ENCODE data around the gene SHISA8. TPM values are rescaled to one million over a fixed set of nuclear protein-coding genes. Genes with fewer than 3 reads are reported as not detected.

The SHISA8 gene
- total RNA-seq, 4 donors from 2014 or later, result not detected

- Histone ChIP-seq H3K27ac (no peak overlapping the region), H3K36me3 (peaks cover 0 to 81% of the 10 kb centered on the region in 2 donors), H3K4me3 (no peak overlapping the region), H3K4me1 (peaks cover 0 to 12% (median 0%) of the 10 kb centered on the region in 3 donors), H3K9me3 (no peaks in the 10 kb centered on the region), H3K27me3 (peaks cover 12% of the 10 kb centered on the region)
- no peak for ATAC-seq
- WGBS, 2 donors (ENCODE audit: low coverage in 1 of 2), result 80 to 82% methylated on average over 5 of the region's 24 CpGs
- TF ChIP-seq POLR2A (IDR thresholded peaks at IDR 0.05) (no peak), POLR2AphosphoS5 (IDR thresholded peaks at IDR 0.05) (no peak), EP300 (IDR thresholded peaks at IDR 0.05) (no peak), CTCF (IDR thresholded peaks at IDR 0.05) (no peak)
Observed at GRCh38 chr22:41904450-41905410, 10.1 kb downstream of the SHISA8 start.

- ATAC-seq, result no peak
- no peak for TF ChIP-seq POLR2AphosphoS5 (IDR thresholded peaks at IDR 0.05)
- no peak for TF ChIP-seq EP300 (IDR thresholded peaks at IDR 0.05)
- no peak for TF ChIP-seq CTCF (IDR thresholded peaks at IDR 0.05)
- no peak for TF ChIP-seq POLR2A (IDR thresholded peaks at IDR 0.05)
- H3K9me3 ChIP-seq, result no peaks in the 10 kb centered on the region
- peaks cover 0 to 99% of the 10 kb centered on the region in 2 donors for H3K36me3 ChIP-seq
- H3K4me3 ChIP-seq, result no peak overlapping the region
- 70% methylated on average over 2 of the region's 15 CpGs; no CpG with 5 or more reads in 1 of the 2 donors for WGBS, 2 donors (ENCODE audit: low coverage in 1 of 2)
- H3K27me3 ChIP-seq, result no peaks in the 10 kb centered on the region
- no peaks in the 10 kb centered on the region for H3K4me1 ChIP-seq
- no peak overlapping the region for H3K27ac ChIP-seq
Observed at GRCh38 chr22:41902932-41903421, 11.9 kb downstream of the SHISA8 start.

- H3K27ac ChIP-seq, result no peak overlapping the region
- H3K36me3 ChIP-seq, result peaks cover 0 to 100% of the 10 kb centered on the region in 2 donors
- ATAC-seq, result no peak
- no peaks in the 10 kb centered on the region for H3K27me3 ChIP-seq
- H3K4me3 ChIP-seq, result no peak overlapping the region
- no peak for TF ChIP-seq POLR2A (IDR thresholded peaks at IDR 0.05)
- no peaks in the 10 kb centered on the region for H3K4me1 ChIP-seq
- WGBS, 2 donors (ENCODE audit: low coverage in 1 of 2), result no CpG with 5 or more reads among the region's 7 CpGs
- H3K9me3 ChIP-seq, result no peaks in the 10 kb centered on the region
Observed at GRCh38 chr22:41902016-41902415, 12.9 kb downstream of the SHISA8 start.

GRCh38 chr22:41900652-41901312, 14.1 kb downstream of the SHISA8 start:
- H3K4me1 ChIP-seq, result no peaks in the 10 kb centered on the region
- H3K27me3 ChIP-seq, result no peaks in the 10 kb centered on the region
- no peak overlapping the region for H3K27ac ChIP-seq
- no peak for ATAC-seq
- no peaks in the 10 kb centered on the region for H3K9me3 ChIP-seq
- H3K4me3 ChIP-seq, result no peak overlapping the region
- TF ChIP-seq CTCF (IDR thresholded peaks at IDR 0.05) (no peak), POLR2A (IDR thresholded peaks at IDR 0.05) (no peak), EP300 (IDR thresholded peaks at IDR 0.05) (no peak), POLR2AphosphoS5 (IDR thresholded peaks at IDR 0.05) (no peak)
- peaks cover 0 to 100% of the 10 kb centered on the region in 2 donors for H3K36me3 ChIP-seq
- 100% methylated on average over 2 of the region's 8 CpGs; no CpG with 5 or more reads in 1 of the 2 donors for WGBS, 2 donors (ENCODE audit: low coverage in 1 of 2)

GRCh38 chr22:41899992-41900651, 14.8 kb downstream of the SHISA8 start:
- H3K36me3 ChIP-seq, result peaks cover 0 to 100% of the 10 kb centered on the region in 2 donors
- no peaks in the 10 kb centered on the region for H3K4me1 ChIP-seq
- no peaks in the 10 kb centered on the region for H3K9me3 ChIP-seq
- ATAC-seq, result no peak
- H3K27ac ChIP-seq, result no peak overlapping the region
- H3K4me3 ChIP-seq, result no peak overlapping the region
- H3K27me3 ChIP-seq, result no peaks in the 10 kb centered on the region
- TF ChIP-seq POLR2AphosphoS5 (IDR thresholded peaks at IDR 0.05), result no peak
- TF ChIP-seq POLR2A (IDR thresholded peaks at IDR 0.05), result no peak
- TF ChIP-seq CTCF (IDR thresholded peaks at IDR 0.05), result no peak
- TF ChIP-seq EP300 (IDR thresholded peaks at IDR 0.05), result no peak
- 65 to 75% methylated on average over 5 to 6 of the region's 13 CpGs for WGBS, 2 donors (ENCODE audit: low coverage in 1 of 2)

Measured in gastroesophageal sphincter (tissue), 4 donors.